Upper lobe of left lung (tissue), 6 donors: ENCODE results near the gene PFKP. TPM values are rescaled to one million over a fixed set of nuclear protein-coding genes. Genes with fewer than 3 reads are reported as not detected.

Source experiments
- ATAC-seq, 2 donors: fragments of 200-7000 bp; cut with Tn5 transposase; one replicate each; pipeline ENCODE4 v1.9.1; 2022; ENCODE audit warnings: mild to moderate bottlenecking in 2 of 2, moderate library complexity in 2 of 2; ENCODE audit not compliant: low FRiP score in 2 of 2
- DNase-seq, 2 donors: peaks; one replicate each; pipeline ENCODE4 v3.0.0-alpha.2; 2019 to 2020
- H3K27ac ChIP-seq, 4 donors: fragments of 200-600 bp; sonication (generic); one replicate each; pipeline ENCODE4 v1.5.1; 2016 to 2019
- H3K27me3 ChIP-seq, 4 donors: fragments of 200-600 bp; sonication (generic); one replicate each; pipeline ENCODE4 v1.5.1; 2017 to 2019
- H3K36me3 ChIP-seq, 4 donors: fragments of 200-600 bp; sonication (generic); one replicate each; pipeline ENCODE4 v1.5.1; 2016 to 2019
- H3K4me1 ChIP-seq, 4 donors: fragments of 200-600 bp; sonication (generic); one replicate each; pipeline ENCODE4 v1.5.1; 2018 to 2019
- H3K4me3 ChIP-seq, 4 donors: fragments of 200-600 bp; sonication (generic); one replicate each; pipeline ENCODE4 v1.5.1; 2017 to 2019; ENCODE audit warnings: mild to moderate bottlenecking in 2 of 4, moderate library complexity in 1 of 4
- H3K9me3 ChIP-seq, 4 donors: fragments of 200-600 bp; sonication (generic); one replicate each; pipeline ENCODE4 v1.5.1; 2018 to 2019
- EP300 ChIP-seq, 4 donors: sonication (generic); formaldehyde crosslinking; IDR thresholded peaks; one replicate each; pipeline ENCODE4 v1.5.1; 2017; ENCODE audit warnings: antibody characterized with exemption in 4 of 4, control low read depth in 2 of 4
- POLR2A ChIP-seq, 4 donors: fragments of 450-650 bp; IDR thresholded peaks; one replicate each; pipeline ENCODE4 v1.5.1; 2016 to 2017; ENCODE audit warnings: antibody characterized with exemption in 4 of 4, mild to moderate bottlenecking in 2 of 4
- POLR2AphosphoS5 ChIP-seq, 2 donors: sonication (generic); formaldehyde crosslinking; IDR thresholded peaks; one replicate each; pipeline ENCODE4 v1.5.1; 2017; ENCODE audit warnings: antibody characterized with exemption in 2 of 2
- WGBS, 2 donors: methylation state at CpG; one replicate each; pipeline ENCODE4 v1.1.5; 2017 to 2018; 5-methylcytosine and 5-hydroxymethylcytosine counted together
- total RNA-seq, 6 donors: library from RNA; depleted of rRNA in 4 of 6; stranded (reverse); fragments of >200 nt in 4 of 6; gene quantifications; one replicate each; pipeline versions ENCODE4 v1.1.0 to v1.2.1, GENCODE V29; 2016 to 2021
- TF ChIP-seq, protein P1 (sequence below), 6 experiments: fragments of 450-650 bp in 4 of 6; fragments of 200-600 bp in 2 of 6; sonication (generic) in 2 of 6; IDR thresholded peaks; one replicate each; pipeline ENCODE4 v1.5.1; 2016 to 2019; ENCODE audit warnings: antibody characterized with exemption in 6 of 6
- donor health status: DM: no; HTN: no; CAD: no; lungs with moderate emphysema.
- donor health status: DM: no; HTN: yes; CAD: no; lungs with severe emphysema.

Gene PFKP
- total RNA-seq, 6 donors from 2014 or later = 18.9 to 42.1 (median 30.8) TPM

DNA sequence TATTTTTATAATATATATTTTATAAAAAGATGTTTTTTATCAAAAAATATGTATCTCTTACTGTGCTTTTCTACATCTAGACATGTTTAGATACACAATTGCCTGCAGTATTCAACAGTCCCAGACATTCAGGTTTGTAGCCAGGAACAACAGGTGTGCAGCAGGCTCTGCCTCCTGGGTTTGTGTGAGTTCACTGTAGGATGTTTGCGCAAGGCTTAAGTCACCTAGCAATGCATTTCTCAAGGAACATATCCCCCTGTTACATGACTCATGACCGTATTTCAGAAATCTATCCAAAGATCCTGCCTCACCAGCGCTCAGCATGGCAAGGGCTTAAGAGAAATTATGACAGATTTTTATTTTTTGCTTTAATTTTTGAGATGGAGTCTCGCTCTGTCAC lies 63.8 kb downstream of the PFKP start:
- no peak for TF ChIP-seq POLR2A (IDR thresholded peaks at IDR 0.05)
- TF ChIP-seq, protein P1, sequence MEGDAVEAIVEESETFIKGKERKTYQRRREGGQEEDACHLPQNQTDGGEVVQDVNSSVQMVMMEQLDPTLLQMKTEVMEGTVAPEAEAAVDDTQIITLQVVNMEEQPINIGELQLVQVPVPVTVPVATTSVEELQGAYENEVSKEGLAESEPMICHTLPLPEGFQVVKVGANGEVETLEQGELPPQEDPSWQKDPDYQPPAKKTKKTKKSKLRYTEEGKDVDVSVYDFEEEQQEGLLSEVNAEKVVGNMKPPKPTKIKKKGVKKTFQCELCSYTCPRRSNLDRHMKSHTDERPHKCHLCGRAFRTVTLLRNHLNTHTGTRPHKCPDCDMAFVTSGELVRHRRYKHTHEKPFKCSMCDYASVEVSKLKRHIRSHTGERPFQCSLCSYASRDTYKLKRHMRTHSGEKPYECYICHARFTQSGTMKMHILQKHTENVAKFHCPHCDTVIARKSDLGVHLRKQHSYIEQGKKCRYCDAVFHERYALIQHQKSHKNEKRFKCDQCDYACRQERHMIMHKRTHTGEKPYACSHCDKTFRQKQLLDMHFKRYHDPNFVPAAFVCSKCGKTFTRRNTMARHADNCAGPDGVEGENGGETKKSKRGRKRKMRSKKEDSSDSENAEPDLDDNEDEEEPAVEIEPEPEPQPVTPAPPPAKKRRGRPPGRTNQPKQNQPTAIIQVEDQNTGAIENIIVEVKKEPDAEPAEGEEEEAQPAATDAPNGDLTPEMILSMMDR (IDR thresholded peaks at IDR 0.05) = no peak
- no peak for TF ChIP-seq EP300 (IDR thresholded peaks at IDR 0.05)
- no peak for TF ChIP-seq POLR2AphosphoS5 (IDR thresholded peaks at IDR 0.05)
- DNase-seq = no peak
- no peak overlapping the region for H3K4me3 ChIP-seq
- H3K9me3 ChIP-seq = peaks cover 0 to 5% (median 0%) of the 10 kb centered on the region in 4 donors
- no peak for ATAC-seq
- H3K27ac ChIP-seq = no peak overlapping the region
- peaks cover 0 to 13% (median 0%) of the 10 kb centered on the region in 4 donors for H3K4me1 ChIP-seq
- 85 to 90% methylated on average over 4 of the region's 4 CpGs for WGBS, 2 donors
- no peaks in the 10 kb centered on the region for H3K27me3 ChIP-seq
- H3K36me3 ChIP-seq = peaks cover 13 to 48% (median 28%) of the 10 kb centered on the region in 4 donors

DNA sequence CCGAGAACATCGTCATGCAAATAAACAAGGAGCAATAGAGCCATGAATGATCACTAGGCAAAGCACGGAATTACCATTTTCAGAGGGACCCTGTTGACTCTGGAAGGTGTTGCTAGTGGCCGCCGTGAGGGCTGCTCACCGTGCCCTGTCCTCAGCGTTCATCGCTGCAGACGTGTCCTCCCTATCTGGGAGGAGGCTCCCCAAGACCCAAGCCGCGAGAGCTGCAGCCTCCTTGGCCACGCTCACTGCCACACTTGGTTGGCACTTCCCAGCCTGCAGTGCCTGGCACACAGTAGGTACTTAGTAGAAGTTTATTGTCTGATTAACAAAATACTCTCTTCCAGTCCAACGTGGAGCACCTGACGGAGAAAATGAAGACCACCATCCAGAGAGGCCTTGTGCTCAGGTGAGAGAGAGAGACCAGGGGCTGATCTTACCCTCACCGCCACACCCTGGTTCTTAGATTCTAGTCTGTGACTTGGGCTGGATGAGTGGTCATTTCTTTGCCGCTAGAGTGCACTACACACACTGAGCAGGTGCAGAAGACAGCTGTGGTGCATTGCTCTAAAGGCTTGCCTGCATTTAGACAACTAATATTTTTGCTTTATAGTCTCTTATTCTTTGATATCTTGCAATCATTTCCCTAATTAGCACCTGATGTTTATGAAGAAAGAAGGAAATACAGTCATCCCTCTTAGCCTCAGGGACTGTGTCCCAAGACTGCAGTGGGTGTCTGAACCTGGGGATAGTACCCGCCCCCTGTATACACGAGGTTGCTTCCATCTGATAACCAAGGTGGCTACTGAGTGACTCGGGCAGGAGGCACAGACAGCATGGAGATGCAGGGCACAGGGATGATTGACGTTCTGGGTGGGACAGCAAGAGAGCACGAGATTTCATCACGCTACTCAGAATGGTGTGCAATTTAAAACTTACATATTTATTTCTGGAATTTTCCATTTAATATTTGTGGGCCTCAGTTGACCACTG lies 65.0 kb downstream of the PFKP start:
- no peak for ATAC-seq
- no peak for DNase-seq
- Histone ChIP-seq H3K27me3 (no peaks in the 10 kb centered on the region), H3K9me3 (peaks cover 0 to 5% (median 0%) of the 10 kb centered on the region in 4 donors), H3K36me3 (peaks cover 15 to 60% (median 37%) of the 10 kb centered on the region in 4 donors), H3K4me1 (peaks cover 0 to under 1% (median 0%) of the 10 kb centered on the region in 4 donors), H3K27ac (no peak overlapping the region), H3K4me3 (no peak overlapping the region)
- TF ChIP-seq, protein P1 (IDR thresholded peaks at IDR 0.05) = no peak
- WGBS, 2 donors = 92 to 95% methylated on average over 22 of the region's 22 CpGs

DNA sequence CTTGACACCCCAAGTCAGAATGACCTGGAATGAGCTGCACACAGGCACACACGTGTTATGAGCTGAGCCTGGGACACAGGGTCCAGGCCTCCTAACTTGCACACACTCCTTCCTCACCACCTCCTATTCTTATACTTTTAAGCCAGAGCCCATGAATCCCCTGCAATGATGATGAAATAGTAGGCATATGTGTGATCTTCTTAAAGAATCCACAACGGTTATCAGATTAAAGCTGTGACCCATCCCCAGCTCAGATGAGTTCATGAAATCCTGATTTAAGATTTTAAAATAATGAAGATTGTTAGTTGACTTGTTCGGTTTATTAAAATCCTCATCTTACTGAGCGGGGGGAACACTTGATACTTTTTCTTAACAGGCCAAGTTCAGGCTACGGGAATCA lies 66.6 kb downstream of the PFKP start:
- no peaks in the 10 kb centered on the region for H3K9me3 ChIP-seq
- peaks cover 26 to 76% (median 54%) of the 10 kb centered on the region in 4 donors for H3K36me3 ChIP-seq
- DNase-seq = no peak
- ATAC-seq = no peak
- TF ChIP-seq, protein P1 (IDR thresholded peaks at IDR 0.05) = no peak
- TF ChIP-seq POLR2A (IDR thresholded peaks at IDR 0.05) (no peak), POLR2AphosphoS5 (IDR thresholded peaks at IDR 0.05) (no peak), EP300 (IDR thresholded peaks at IDR 0.05) (no peak)
- H3K4me1 ChIP-seq = no peaks in the 10 kb centered on the region
- no peak overlapping the region for H3K4me3 ChIP-seq
- 75 to 77% methylated on average over 5 of the region's 5 CpGs for WGBS, 2 donors
- H3K27ac ChIP-seq = no peak overlapping the region
- no peaks in the 10 kb centered on the region for H3K27me3 ChIP-seq

DNA sequence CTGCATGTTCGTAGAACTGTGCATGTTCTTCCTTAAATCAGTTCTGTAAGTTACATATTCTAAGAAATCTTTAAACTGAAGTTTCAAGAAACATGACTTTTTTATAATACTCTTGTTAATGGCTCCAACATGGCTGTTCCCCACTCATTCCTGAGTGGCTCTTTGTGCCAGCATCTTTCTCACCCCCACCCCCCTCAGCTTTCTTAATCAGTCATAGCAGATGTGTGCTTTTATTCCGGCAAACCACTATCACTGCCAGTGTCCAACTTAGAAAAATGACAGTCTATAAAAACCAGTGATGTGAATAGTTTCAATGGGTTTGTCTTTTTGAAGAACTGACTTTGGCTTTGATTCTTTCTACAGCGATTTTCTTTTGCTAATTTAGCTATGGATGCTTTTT lies 67.7 kb downstream of the PFKP start:
- no peaks in the 10 kb centered on the region for H3K27me3 ChIP-seq
- H3K9me3 ChIP-seq = no peaks in the 10 kb centered on the region
- no peak overlapping the region for H3K27ac ChIP-seq
- H3K4me1 ChIP-seq = no peaks in the 10 kb centered on the region
- TF ChIP-seq, protein P1 (IDR thresholded peaks at IDR 0.05) = no peak
- no peak for TF ChIP-seq POLR2AphosphoS5 (IDR thresholded peaks at IDR 0.05)
- no peak for TF ChIP-seq POLR2A (IDR thresholded peaks at IDR 0.05)
- TF ChIP-seq EP300 (IDR thresholded peaks at IDR 0.05) = no peak
- no peak overlapping the region for H3K4me3 ChIP-seq
- peaks cover 34 to 84% (median 64%) of the 10 kb centered on the region in 4 donors for H3K36me3 ChIP-seq
- ATAC-seq (no peak), DNase-seq (no peak)
- 75 to 98% methylated on average over 3 of the region's 3 CpGs for WGBS, 2 donors
